MG63 (cell line): ENCODE measurements around the gene WRAP53. TPM values are rescaled to one million over a fixed set of nuclear protein-coding genes. Genes with fewer than 3 reads are reported as not detected.

Experiments
- DNase-seq: peaks from one replicate; pipeline ENCODE4 v3.0.0-alpha.2; 2020
- H3K27me3 ChIP-seq: fragments of 250-450 bp; sonication (Bioruptor Pico); 2 replicates; pipeline ENCODE4 v1.5.1; 2020; ENCODE audit warnings: mild to moderate bottlenecking, moderate library complexity
- H3K36me3 ChIP-seq: fragments of 250-450 bp; sonication (Bioruptor Pico); 2 replicates; pipeline ENCODE4 v1.5.1; 2020; ENCODE audit warnings: mild to moderate bottlenecking, moderate library complexity
- H3K4me3 ChIP-seq: fragments of 250-450 bp; sonication (Bioruptor Pico); 2 replicates; pipeline ENCODE4 v1.5.1; 2020; ENCODE audit warnings: mild to moderate bottlenecking, moderate library complexity
- H3K9me3 ChIP-seq: fragments of 250-450 bp; sonication (Bioruptor Pico); 2 replicates; pipeline ENCODE4 v1.5.1; 2020; ENCODE audit warnings: mild to moderate bottlenecking, moderate library complexity
- total RNA-seq: library from RNA; depleted of rRNA; stranded (reverse); fragments of >200 nt; shearing (Covaris generic); gene quantifications from 2 replicates; pipeline ENCODE4 v1.2.3, GENCODE V29; 2014; ENCODE audit warnings: low replicate concordance; rRNA removed

The WRAP53 gene
- total RNA-seq, 1 experiment from 2014 or later = 25.9 TPM

- Histone ChIP-seq H3K27me3 (no peaks in the 10 kb centered on the region), H3K36me3 (no peaks in the 10 kb centered on the region), H3K9me3 (peaks cover 12% of the 10 kb centered on the region), H3K4me3 (no peak overlapping the region)
- no peak for DNase-seq
Measured at GRCh38 chr17:7748076-7748775, 59.9 kb downstream of the WRAP53 start.

- no peak overlapping the region for H3K4me3 ChIP-seq
- H3K9me3 ChIP-seq = peaks cover 12% of the 10 kb centered on the region
- H3K36me3 ChIP-seq = no peaks in the 10 kb centered on the region
- peak; percentile 22 for DNase-seq
- H3K27me3 ChIP-seq = no peaks in the 10 kb centered on the region
Measured at GRCh38 chr17:7750321-7750821, 62.1 kb downstream of the WRAP53 start.

Other genes starting within 250 kb of the WRAP53 start
- gene FGF11, start 249.0 kb upstream of the WRAP53 start, total RNA-seq = not detected in 2 replicates
- 0.20 and 6.2 TPM in 2 replicates for gene CHRNB1, start 243.4 kb upstream of the WRAP53 start, total RNA-seq
- 5.3 and 6.0 TPM in 2 replicates for gene ZBTB4, start 208.8 kb upstream of the WRAP53 start, total RNA-seq
- gene SLC35G6, start 207.0 kb upstream of the WRAP53 start, total RNA-seq = not detected in 2 replicates
- gene POLR2A, start 204.1 kb upstream of the WRAP53 start, total RNA-seq = 11.5 and 16.2 TPM in 2 replicates
- 0.33 TPM in 1 of 2 replicates, not detected in the other for gene TNFSF12, start 139.4 kb upstream of the WRAP53 start, total RNA-seq
- gene TNFSF13, start 129.7 kb upstream of the WRAP53 start, total RNA-seq = 1.7 TPM in 1 of 2 replicates, not detected in the other
- gene SENP3, start 126.6 kb upstream of the WRAP53 start, total RNA-seq = 85.6 and 106 TPM in 2 replicates
- gene CD68, start 108.8 kb upstream of the WRAP53 start, total RNA-seq = 12.6 and 17.3 TPM in 2 replicates
- gene MPDU1, start 104.6 kb upstream of the WRAP53 start, total RNA-seq = 96.0 and 121 TPM in 2 replicates
- gene SOX15, start 98.4 kb upstream of the WRAP53 start, total RNA-seq = 0.23 TPM in 1 of 2 replicates, not detected in the other
- 26.8 and 49.5 TPM in 2 replicates for gene FXR2, start 73.6 kb upstream of the WRAP53 start, total RNA-seq
- 16.0 and 20.1 TPM in 2 replicates for gene SAT2, start 60.7 kb upstream of the WRAP53 start, total RNA-seq
- gene SHBG, start 58.3 kb upstream of the WRAP53 start, total RNA-seq = not detected in 2 replicates
- gene ATP1B2, start 37.6 kb upstream of the WRAP53 start, total RNA-seq = not detected in 2 replicates
- gene TP53, start 987 bp upstream of the WRAP53 start, total RNA-seq = 2.8 and 12.2 TPM in 2 replicates
- 0.53 TPM in 1 of 2 replicates, not detected in the other for gene EFNB3, start 16.7 kb downstream of the WRAP53 start, total RNA-seq
- not detected in 2 replicates for gene DNAH2, start 29.3 kb downstream of the WRAP53 start, total RNA-seq
- 0.07 and 0.20 TPM in 2 replicates for gene KDM6B, start 145.7 kb downstream of the WRAP53 start, total RNA-seq
- gene TMEM88, start 166.6 kb downstream of the WRAP53 start, total RNA-seq = not detected in 2 replicates
- gene NAA38, start 169.1 kb downstream of the WRAP53 start, total RNA-seq = 74.9 and 264 TPM in 2 replicates
- 18.2 and 38.2 TPM in 2 replicates for gene CYB5D1, start 169.5 kb downstream of the WRAP53 start, total RNA-seq
- gene CHD3, start 200.3 kb downstream of the WRAP53 start, total RNA-seq = 49.6 and 51.1 TPM in 2 replicates
- gene RNF227, start 227.8 kb downstream of the WRAP53 start, total RNA-seq = 0.15 and 1.6 TPM in 2 replicates
- not detected in 2 replicates for gene KCNAB3, start 241.4 kb downstream of the WRAP53 start, total RNA-seq
- gene TRAPPC1, start 243.5 kb downstream of the WRAP53 start, total RNA-seq = 3.8 and 4.5 TPM in 2 replicates
- gene CNTROB, start 243.7 kb downstream of the WRAP53 start, total RNA-seq = 29.5 and 39.9 TPM in 2 replicates